Activated CD4-positive, alpha-beta memory T cell treated with anti-CD3 and anti-CD28 coated beads, Interleukin-2, amount 10 ng/mL, durations not matched to agents 7 days and 5 days (primary cell): ENCODE data around the gene ZNF674. TPM values are rescaled to one million over a fixed set of nuclear protein-coding genes. Genes with fewer than 3 reads are reported as not detected.

Experiments used
- CTCF ChIA-PET: fragments of 350-600 bp; sonication (Branson Sonifier 250); formaldehyde crosslinking; loops from one replicate; lab custom pipeline; 2021; ENCODE audit warnings: antibody characterized with exemption, inconsistent platforms; lab: Charles Lee
- POLR2A ChIA-PET: fragments of 350-600 bp; sonication (Branson Sonifier 250); formaldehyde crosslinking; loops from one replicate; lab custom pipeline; 2021; ENCODE audit warnings: antibody characterized with exemption; lab: Charles Lee
- DNase-seq: peaks from one replicate; pipeline ENCODE4 v3.0.0-alpha.2; 2020
- H3K27ac Mint-ChIP-seq: one replicate; pipeline ENCODE4 v1.8.0; 2021; ENCODE audit warnings: mild to moderate bottlenecking, mixed read lengths
- H3K27me3 Mint-ChIP-seq: one replicate; pipeline ENCODE4 v1.8.0; 2021; ENCODE audit warnings: mixed read lengths
- H3K36me3 Mint-ChIP-seq: one replicate; pipeline ENCODE4 v1.8.0; 2021; ENCODE audit warnings: low read depth, mixed read lengths
- H3K4me1 Mint-ChIP-seq: one replicate; pipeline ENCODE4 v1.8.0; 2021; ENCODE audit warnings: mixed read lengths
- H3K4me3 Mint-ChIP-seq: one replicate; pipeline ENCODE4 v1.8.0; 2021; ENCODE audit warnings: mild to moderate bottlenecking, mixed read lengths
- H3K9me3 Mint-ChIP-seq: one replicate; pipeline ENCODE4 v1.8.0; 2021; ENCODE audit warnings: mixed read lengths
- total RNA-seq, 2 experiments: library from RNA; stranded (reverse); gene quantifications; one replicate each; pipeline ENCODE4 v1.2.3, GENCODE V29; 2021

ZNF674 gene
- total RNA-seq = 1 to 10 TPM; 5.7 to 7.4 TPM

GRCh38 chrX:46545111-46546005 is at the start of gene ZNF674:
ZNF674 (minus strand) TSS chrX:46545421; CDS start chrX:46542087, 3,334 bp downstream.
- H3K4me3 Mint-ChIP-seq = peak within 1 kb of the TSS; percentile 95
- H3K27ac Mint-ChIP-seq = peak within 1 kb of the TSS; percentile 91
- ChIA-PET CTCF (no interaction called here), POLR2A (interaction anchor here (1.4 to 1.9 kb wide), 2 partner anchors 27 to 84 kb away, joined by 3 to 4 read pairs; no protein-coding TSS in a partner anchor)
- H3K36me3 Mint-ChIP-seq = peaks cover 23% of the 10 kb centered on the region
- DNase-seq = peak; percentile 93
- no peaks in the 10 kb centered on the region for H3K9me3 Mint-ChIP-seq
- peaks cover 33% of the 10 kb centered on the region for H3K4me1 Mint-ChIP-seq
- no peaks in the 10 kb centered on the region for H3K27me3 Mint-ChIP-seq

- Mint-ChIP-seq H3K27ac (peak overlapping the region; percentile 44), H3K36me3 (peaks cover 23% of the 10 kb centered on the region), H3K4me1 (peaks cover 46% of the 10 kb centered on the region), H3K27me3 (no peaks in the 10 kb centered on the region), H3K4me3 (no peak overlapping the region), H3K9me3 (no peaks in the 10 kb centered on the region)
- ChIA-PET CTCF (no interaction called here), POLR2A (interaction anchor here (1.0 to 2.4 kb wide), 5 partner anchors 9 to 39 kb away, joined by 3 to 9 read pairs (median 5); no protein-coding TSS in a partner anchor)
- DNase-seq = no peak
Observed at GRCh38 chrX:46589977-46590723, 44.9 kb upstream of the ZNF674 start.

GRCh38 chrX:46588263-46588662 is 43.0 kb upstream of the ZNF674 start:
- Mint-ChIP-seq H3K36me3 (peaks cover 19% of the 10 kb centered on the region), H3K27me3 (no peaks in the 10 kb centered on the region), H3K4me3 (peak overlapping the region; percentile 59), H3K27ac (peak overlapping the region; percentile 84), H3K9me3 (no peaks in the 10 kb centered on the region), H3K4me1 (peaks cover 44% of the 10 kb centered on the region)
- ChIA-PET POLR2A (interaction anchor here (1.2 to 3.0 kb wide), 5 partner anchors 10 to 38 kb away, joined by 5 to 18 read pairs (median 7); no protein-coding TSS in a partner anchor), CTCF (interaction anchor here (1.2 to 1.3 kb wide), 2 partner anchors 10 to 16 kb away, joined by 3 to 4 read pairs; no protein-coding TSS in a partner anchor)
- DNase-seq = peak; percentile 53

GRCh38 chrX:46587753-46588171 is 42.5 kb upstream of the ZNF674 start:
- Mint-ChIP-seq H3K27me3 (no peaks in the 10 kb centered on the region), H3K4me3 (peak overlapping the region; percentile 59), H3K27ac (peak overlapping the region; percentile 84), H3K36me3 (peaks cover 19% of the 10 kb centered on the region), H3K9me3 (no peaks in the 10 kb centered on the region), H3K4me1 (peaks cover 47% of the 10 kb centered on the region)
- POLR2A ChIA-PET = interaction anchor here (1.2 to 3.0 kb wide), 7 partner anchors 10 to 39 kb away, joined by 4 to 18 read pairs (median 7); no protein-coding TSS in a partner anchor
- no peak for DNase-seq
- CTCF ChIA-PET = interaction anchor here (1.2 to 1.4 kb wide), 3 partner anchors 9 to 23 kb away, joined by 3 to 4 read pairs (median 3); no protein-coding TSS in a partner anchor

- POLR2A ChIA-PET = interaction anchor here (1.2 to 3.0 kb wide), 8 partner anchors 9 to 39 kb away, joined by 4 to 18 read pairs (median 6); no protein-coding TSS in a partner anchor
- CTCF ChIA-PET = interaction anchor here (1.2 to 1.4 kb wide), 3 partner anchors 8 to 23 kb away, joined by 3 to 4 read pairs (median 3); no protein-coding TSS in a partner anchor
- no peaks in the 10 kb centered on the region for H3K9me3 Mint-ChIP-seq
- H3K27me3 Mint-ChIP-seq = no peaks in the 10 kb centered on the region
- H3K27ac Mint-ChIP-seq = peak overlapping the region; percentile 79
- peaks cover 16% of the 10 kb centered on the region for H3K36me3 Mint-ChIP-seq
- H3K4me1 Mint-ChIP-seq = peaks cover 50% of the 10 kb centered on the region
- H3K4me3 Mint-ChIP-seq = peak overlapping the region; percentile 48
- DNase-seq = no peak
Observed at GRCh38 chrX:46587158-46587557, 41.9 kb upstream of the ZNF674 start.

- H3K27me3 Mint-ChIP-seq = no peaks in the 10 kb centered on the region
- no peak for DNase-seq
- POLR2A ChIA-PET = no interaction called here
- no peaks in the 10 kb centered on the region for H3K9me3 Mint-ChIP-seq
- peaks cover 46% of the 10 kb centered on the region for H3K4me1 Mint-ChIP-seq
- CTCF ChIA-PET = no interaction called here
- peaks cover 14% of the 10 kb centered on the region for H3K36me3 Mint-ChIP-seq
- H3K27ac Mint-ChIP-seq = no peak overlapping the region
- no peak overlapping the region for H3K4me3 Mint-ChIP-seq
Observed at GRCh38 chrX:46584736-46585135, 39.5 kb upstream of the ZNF674 start.

GRCh38 chrX:46582966-46583365 is 37.7 kb upstream of the ZNF674 start:
- H3K9me3 Mint-ChIP-seq = no peaks in the 10 kb centered on the region
- POLR2A ChIA-PET = no interaction called here

GRCh38 chrX:46582325-46582724 is 37.1 kb upstream of the ZNF674 start:
- Mint-ChIP-seq H3K36me3 (peaks cover 28% of the 10 kb centered on the region), H3K4me3 (no peak overlapping the region), H3K4me1 (peaks cover 47% of the 10 kb centered on the region), H3K27ac (no peak overlapping the region), H3K9me3 (no peaks in the 10 kb centered on the region), H3K27me3 (no peaks in the 10 kb centered on the region)
- no peak for DNase-seq
- ChIA-PET CTCF (no interaction called here), POLR2A (no interaction called here)

More at GRCh38 chrX:46582966-46583365, 37.7 kb upstream of the ZNF674 start:
- H3K36me3 Mint-ChIP-seq = peaks cover 24% of the 10 kb centered on the region
- H3K4me3 Mint-ChIP-seq = no peak overlapping the region
- no peak for DNase-seq
- no peaks in the 10 kb centered on the region for H3K27me3 Mint-ChIP-seq
- CTCF ChIA-PET = interaction anchor here (0.7 kb wide), 1 partner anchor 44 kb away, joined by 3 read pairs; no protein-coding TSS in a partner anchor
- H3K4me1 Mint-ChIP-seq = peaks cover 46% of the 10 kb centered on the region
- no peak overlapping the region for H3K27ac Mint-ChIP-seq

GRCh38 chrX:46580613-46581012 is 35.4 kb upstream of the ZNF674 start:
- Mint-ChIP-seq H3K27ac (no peak overlapping the region), H3K9me3 (no peaks in the 10 kb centered on the region), H3K4me1 (peaks cover 52% of the 10 kb centered on the region), H3K36me3 (peaks cover 34% of the 10 kb centered on the region), H3K27me3 (no peaks in the 10 kb centered on the region), H3K4me3 (no peak overlapping the region)
- no peak for DNase-seq
- POLR2A ChIA-PET = interaction anchor here (2.0 kb wide), 1 partner anchor 9 kb away, joined by 5 read pairs; no protein-coding TSS in a partner anchor
- CTCF ChIA-PET = no interaction called here

GRCh38 chrX:46579250-46579649 is 34.0 kb upstream of the ZNF674 start:
- Mint-ChIP-seq H3K27me3 (no peaks in the 10 kb centered on the region), H3K9me3 (no peaks in the 10 kb centered on the region), H3K4me1 (peaks cover 54% of the 10 kb centered on the region), H3K4me3 (no peak overlapping the region), H3K36me3 (peaks cover 34% of the 10 kb centered on the region), H3K27ac (no peak overlapping the region)
- CTCF ChIA-PET = interaction anchor here (1.0 kb wide), 1 partner anchor 8 kb away, joined by 3 read pairs; no protein-coding TSS in a partner anchor
- POLR2A ChIA-PET = interaction anchor here (2.0 kb wide), 2 partner anchors 8 to 11 kb away, joined by 5 to 7 read pairs; no protein-coding TSS in a partner anchor
- no peak for DNase-seq

- CTCF ChIA-PET = interaction anchor here (0.6 to 0.9 kb wide), 2 partner anchors 65 to 264 kb away, joined by 3 read pairs; no protein-coding TSS in a partner anchor
- Mint-ChIP-seq H3K27me3 (no peaks in the 10 kb centered on the region), H3K9me3 (no peaks in the 10 kb centered on the region), H3K27ac (peak overlapping the region; percentile 59), H3K4me1 (peaks cover 52% of the 10 kb centered on the region), H3K4me3 (peak overlapping the region; percentile 80), H3K36me3 (peaks cover 31% of the 10 kb centered on the region)
- DNase-seq = no peak
- POLR2A ChIA-PET = interaction anchor here (0.9 to 2.4 kb wide), 4 partner anchors 10 to 34 kb away, joined by 3 to 9 read pairs (median 8); no protein-coding TSS in a partner anchor
Observed at GRCh38 chrX:46577221-46578005, 32.2 kb upstream of the ZNF674 start.
